GM23248 (cell line): ENCODE measurements around the gene MORC1. TPM values are rescaled to one million over a fixed set of nuclear protein-coding genes. Genes with fewer than 3 reads are reported as not detected.

Source experiments
- DNase-seq: peaks from one replicate; pipeline ENCODE4 v3.0.0-alpha.2; 2015
- H2AFZ ChIP-seq: fragments of 200-600 bp; sonication (generic); 2 replicates; pipeline ENCODE4 v1.6.1; 2016; ENCODE audit warnings: antibody characterized with exemption
- H3F3A ChIP-seq: fragments of 200-600 bp; sonication (generic); 2 replicates; pipeline ENCODE4 v1.6.1; 2016; ENCODE audit warnings: mild to moderate bottlenecking, antibody characterized with exemption, mixed run types; ENCODE audit not compliant: insufficient read depth
- H3K27ac ChIP-seq: fragments of 200-600 bp; sonication (generic); 2 replicates; pipeline ENCODE4 v1.5.1; 2016; ENCODE audit warnings: mild to moderate bottlenecking
- H3K27me3 ChIP-seq: fragments of 200-600 bp; sonication (generic); replicated peaks from 2 replicates; pipeline ENCODE4 v1.6.1; 2016; ENCODE audit warnings: mild to moderate bottlenecking; ENCODE audit not compliant: insufficient read depth
- H3K36me3 ChIP-seq: fragments of 200-600 bp; sonication (generic); 2 replicates; pipeline ENCODE4 v1.6.1; 2016; ENCODE audit warnings: low read depth, mild to moderate bottlenecking
- H3K4me1 ChIP-seq: fragments of 200-600 bp; sonication (generic); 2 replicates; pipeline ENCODE4 v1.6.1; 2016; ENCODE audit warnings: mild to moderate bottlenecking; ENCODE audit not compliant: insufficient read depth
- H3K4me2 ChIP-seq: fragments of 200-600 bp; sonication (generic); one replicate; pipeline ENCODE4 v1.6.1; 2016; ENCODE audit warnings: mild to moderate bottlenecking; ENCODE audit not compliant: unreplicated experiment
- H3K4me3 ChIP-seq: fragments of 200-600 bp; sonication (generic); 2 replicates; pipeline ENCODE4 v1.5.1; 2016; ENCODE audit warnings: mild to moderate bottlenecking
- H3K79me2 ChIP-seq: fragments of 200-600 bp; sonication (generic); 2 replicates; pipeline ENCODE4 v1.6.1; 2016; ENCODE audit warnings: mild to moderate bottlenecking; ENCODE audit not compliant: insufficient read depth
- H3K9ac ChIP-seq: fragments of 200-600 bp; sonication (generic); 2 replicates; pipeline ENCODE4 v1.6.1; 2016; ENCODE audit warnings: mild to moderate bottlenecking
- H3K9me2 ChIP-seq: fragments of 200-600 bp; sonication (generic); 2 replicates; pipeline ENCODE4 v1.6.1; 2016; ENCODE audit warnings: mixed run types, mild to moderate bottlenecking, moderate library complexity; ENCODE audit not compliant: insufficient read depth
- H3K9me3 ChIP-seq: fragments of 200-600 bp; sonication (generic); one replicate; pipeline ENCODE4 v1.6.1; 2017; ENCODE audit warnings: low read depth
- H4K20me1 ChIP-seq: fragments of 200-600 bp; sonication (generic); 2 replicates; pipeline ENCODE4 v1.6.0; 2016; ENCODE audit not compliant: insufficient read depth
- EZH2 ChIP-seq: fragments of 200-600 bp; sonication (generic); IDR thresholded peaks from 2 replicates; pipeline ENCODE4 v1.6.1; 2018; ENCODE audit warnings: antibody characterized with exemption, mild to moderate bottlenecking; ENCODE audit not compliant: insufficient read depth, poor library complexity, severe bottlenecking
- EZH2phosphoT487 ChIP-seq: fragments of 200-600 bp; sonication (generic); IDR thresholded peaks from 2 replicates; pipeline ENCODE4 v1.6.1; 2018; ENCODE audit warnings: antibody characterized with exemption, moderate library complexity, mild to moderate bottlenecking, low read depth; ENCODE audit not compliant: insufficient read depth
- WGBS, 2 experiments: methylation state at CpG; one replicate each; pipeline ENCODE4 v1.1.6; 2015 to 2017; ENCODE audit warnings: low lambda C conversion rate in 2 of 2, low coverage in 1 of 2; ENCODE audit errors: missing lambda C conversion rate in 2 of 2; 5-methylcytosine and 5-hydroxymethylcytosine counted together
- in situ Hi-C: fragments of 300-500 bp; cut with MboI; formaldehyde crosslinking; loops from 2 replicates; pipeline ENCODE4 v1.15.0; 2020
- polyA plus RNA-seq: library from polyadenylated mRNA; unstranded; fragments of >200 nt; fragmentation: Nextera tagmentation; extraction: Ambion mirVana; gene quantifications from 2 replicates; pipeline ENCODE4 v1.2.1, GENCODE V29; 2016
- total RNA-seq: library from RNA; depleted of rRNA; stranded (reverse); fragments of >200 nt; shearing (Covaris generic); gene quantifications from 2 replicates; pipeline ENCODE4 v1.2.3, GENCODE V29; 2014

MORC1 gene
- total and polyA plus RNA-seq, 2 experiments from 2014 or later = not detected

DNA sequence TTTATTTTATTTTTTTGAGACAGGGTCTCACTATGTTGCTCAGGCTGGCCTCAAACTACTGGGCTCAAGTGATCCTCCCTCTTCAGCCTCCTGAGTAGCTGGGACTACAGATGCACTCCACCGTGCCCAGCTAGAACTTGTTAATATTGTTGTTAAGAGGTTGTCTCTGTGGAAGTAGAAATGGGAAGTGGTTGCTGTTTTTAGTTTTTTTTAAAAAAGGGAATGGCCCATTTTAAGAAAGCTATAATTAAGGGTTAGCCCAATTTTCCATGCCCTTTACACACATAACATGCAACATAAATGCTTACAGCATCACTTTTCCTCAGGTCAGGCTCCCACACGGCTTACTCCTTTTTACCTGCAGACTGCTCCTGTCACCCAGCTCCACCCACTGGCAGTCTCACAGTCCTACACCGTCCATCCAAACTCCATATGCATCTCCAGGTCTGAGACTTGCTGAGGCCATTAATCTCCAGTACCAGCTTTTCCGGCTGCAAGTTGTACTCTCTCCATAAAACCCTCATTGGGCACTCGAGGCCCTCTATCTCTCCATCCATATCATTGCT, 19.8 kb downstream of the MORC1 start:
- Histone ChIP-seq H3K4me3 (no peak overlapping the region), H3K9me2 (no peaks in the 10 kb centered on the region), H3K79me2 (no peaks in the 10 kb centered on the region), H2AFZ (no peak overlapping the region), H3K4me1 (no peaks in the 10 kb centered on the region), H3K9ac (no peak overlapping the region), H3K4me2 (no peak overlapping the region), H3K27me3 (no peaks in the 10 kb centered on the region), H4K20me1 (no peaks in the 10 kb centered on the region), H3F3A (no peaks in the 10 kb centered on the region), H3K36me3 (no peaks in the 10 kb centered on the region), H3K9me3 (no peaks in the 10 kb centered on the region), H3K27ac (no peak overlapping the region)
- no peak for TF ChIP-seq EZH2phosphoT487
- TF ChIP-seq EZH2 = no peak
- in situ Hi-C loops = no loop called here
- DNase-seq = no peak
- WGBS, 2 experiments = 14 to 17% methylated on average over 5 of the region's 5 CpGs

DNA sequence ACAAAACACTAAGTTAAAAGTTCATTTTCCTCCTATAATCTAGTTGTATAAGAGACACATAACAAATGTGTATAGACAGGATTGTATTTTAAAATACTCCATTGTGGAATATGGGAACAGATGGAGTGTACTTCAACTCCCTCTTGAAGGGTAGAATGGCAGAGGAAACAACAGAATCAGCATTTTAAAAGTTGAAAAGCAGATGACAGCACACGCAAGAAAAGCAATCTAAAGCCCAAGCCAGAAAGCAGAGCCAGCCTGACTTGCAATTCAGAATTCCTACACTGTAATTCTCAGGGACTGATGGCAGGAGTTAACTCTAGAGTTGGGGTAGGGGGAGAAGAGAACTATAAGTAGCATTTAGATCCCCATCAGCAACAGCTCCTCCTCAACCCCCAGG, 22.8 kb downstream of the MORC1 start:
- WGBS, 2 experiments = 5 to 9% methylated on average over 1 of the region's 1 CpG

DNA sequence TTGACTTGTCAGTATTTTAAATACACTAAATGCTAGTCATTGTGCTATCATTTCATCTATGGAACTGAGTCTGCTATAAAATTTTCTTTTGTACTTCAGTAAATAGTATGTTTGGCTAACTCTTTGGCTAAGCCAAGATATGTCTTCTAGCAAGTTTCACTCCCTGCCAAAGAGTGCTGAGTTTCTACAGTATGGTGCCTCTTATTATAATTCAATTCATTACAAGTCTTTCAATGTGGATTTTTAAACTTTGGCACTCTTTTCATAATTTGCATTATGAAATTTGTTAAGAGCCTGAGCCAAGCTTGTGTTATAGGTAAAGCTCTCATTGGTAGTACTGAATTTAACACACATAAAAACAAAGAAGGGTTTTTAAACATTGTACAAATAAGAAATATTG, 24.4 kb downstream of the MORC1 start:
- H3K79me2 ChIP-seq = no peaks in the 10 kb centered on the region
- H4K20me1 ChIP-seq = no peaks in the 10 kb centered on the region
- H3K27me3 ChIP-seq = no peaks in the 10 kb centered on the region
- no peak for DNase-seq
- H3K36me3 ChIP-seq = no peaks in the 10 kb centered on the region
- H3K27ac ChIP-seq = no peak overlapping the region
- no peaks in the 10 kb centered on the region for H3K9me2 ChIP-seq
- H3K9me3 ChIP-seq = no peaks in the 10 kb centered on the region
- no peak overlapping the region for H3K4me3 ChIP-seq
- no peak overlapping the region for H3K9ac ChIP-seq
- H3F3A ChIP-seq = no peaks in the 10 kb centered on the region
- H3K4me1 ChIP-seq = no peaks in the 10 kb centered on the region
- H3K4me2 ChIP-seq = no peak overlapping the region
- in situ Hi-C loops = no loop called here
- H2AFZ ChIP-seq = no peak overlapping the region
- TF ChIP-seq EZH2 (no peak), EZH2phosphoT487 (no peak)

More for the DNA sequence above, 22.8 kb downstream of the MORC1 start:
- no peaks in the 10 kb centered on the region for H3K27me3 ChIP-seq
- H3F3A ChIP-seq = no peaks in the 10 kb centered on the region
- H3K9ac ChIP-seq = no peak overlapping the region
- no peaks in the 10 kb centered on the region for H3K9me3 ChIP-seq
- no peaks in the 10 kb centered on the region for H4K20me1 ChIP-seq
- no peak overlapping the region for H3K27ac ChIP-seq
- no peaks in the 10 kb centered on the region for H3K36me3 ChIP-seq
- H3K4me2 ChIP-seq = no peak overlapping the region
- no peaks in the 10 kb centered on the region for H3K9me2 ChIP-seq
- in situ Hi-C loops = no loop called here
- no peak overlapping the region for H3K4me3 ChIP-seq
- H3K79me2 ChIP-seq = no peaks in the 10 kb centered on the region
- no peak for DNase-seq
- H2AFZ ChIP-seq = no peak overlapping the region
- TF ChIP-seq EZH2phosphoT487 (no peak), EZH2 (no peak)
- H3K4me1 ChIP-seq = no peaks in the 10 kb centered on the region

DNA sequence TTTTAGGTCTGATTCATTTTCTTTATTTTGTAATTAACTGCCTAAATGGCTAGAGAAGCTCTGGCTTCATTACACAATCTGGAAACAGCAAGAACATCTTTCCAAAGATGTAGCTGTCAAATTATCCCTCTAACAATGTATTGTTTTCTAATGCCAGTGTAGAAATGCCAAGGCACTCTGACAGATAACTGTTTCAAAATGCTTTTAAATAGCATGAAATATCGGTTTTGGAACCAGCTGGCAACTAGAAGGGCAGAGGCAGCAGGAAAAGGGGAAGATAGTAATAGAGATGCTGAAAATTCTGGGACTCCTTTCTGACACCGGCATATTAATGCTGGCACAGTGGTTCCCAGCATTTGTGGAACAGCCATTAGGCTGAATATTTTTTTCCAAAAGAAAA, 26.1 kb downstream of the MORC1 start:
- H3K27me3 ChIP-seq = no peaks in the 10 kb centered on the region
- no peak overlapping the region for H3K27ac ChIP-seq
- H3K79me2 ChIP-seq = no peaks in the 10 kb centered on the region
- H2AFZ ChIP-seq = no peak overlapping the region
- no peaks in the 10 kb centered on the region for H3K9me2 ChIP-seq
- H3K4me2 ChIP-seq = no peak overlapping the region
- H3K4me1 ChIP-seq = no peaks in the 10 kb centered on the region
- H4K20me1 ChIP-seq = no peaks in the 10 kb centered on the region
- H3K4me3 ChIP-seq = no peak overlapping the region
- TF ChIP-seq EZH2 (no peak), EZH2phosphoT487 (no peak)
- 0 to 5% methylated on average over 2 of the region's 2 CpGs for WGBS, 2 experiments
- H3K9me3 ChIP-seq = no peaks in the 10 kb centered on the region
- H3K9ac ChIP-seq = no peak overlapping the region
- no peak for DNase-seq
- no peaks in the 10 kb centered on the region for H3K36me3 ChIP-seq
- in situ Hi-C loops = no loop called here
- no peaks in the 10 kb centered on the region for H3F3A ChIP-seq

DNA sequence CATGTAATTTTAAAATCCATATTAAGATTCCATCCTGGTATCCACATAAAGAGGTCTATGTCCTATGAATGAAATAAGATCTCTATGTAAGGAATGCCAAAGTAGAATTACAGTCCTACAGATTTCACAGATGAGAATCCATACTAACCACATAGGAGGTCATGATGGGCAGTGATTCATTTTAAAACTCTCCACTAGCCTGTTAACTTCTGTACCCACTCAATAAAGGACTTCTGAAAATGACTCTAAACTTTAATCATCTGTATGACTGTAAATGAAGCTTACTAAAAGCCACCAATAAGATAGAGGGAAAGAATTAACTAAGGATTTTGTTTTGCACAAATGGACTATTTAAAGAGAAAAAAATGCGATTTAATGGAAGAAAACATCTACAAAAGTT, 28.7 kb downstream of the MORC1 start:
- H3K9ac ChIP-seq = no peak overlapping the region
- H3K27ac ChIP-seq = no peak overlapping the region
- H2AFZ ChIP-seq = no peak overlapping the region
- no peak overlapping the region for H3K4me3 ChIP-seq
- WGBS, 2 experiments = 0 to 3% methylated on average over 1 of the region's 1 CpG
- H3F3A ChIP-seq = no peaks in the 10 kb centered on the region
- no peaks in the 10 kb centered on the region for H4K20me1 ChIP-seq
- H3K4me2 ChIP-seq = no peak overlapping the region
- H3K9me3 ChIP-seq = no peaks in the 10 kb centered on the region
- H3K9me2 ChIP-seq = no peaks in the 10 kb centered on the region
- H3K4me1 ChIP-seq = no peaks in the 10 kb centered on the region
- no peak for TF ChIP-seq EZH2
- no peaks in the 10 kb centered on the region for H3K79me2 ChIP-seq
- H3K27me3 ChIP-seq = no peaks in the 10 kb centered on the region
- no peak for DNase-seq
- in situ Hi-C loops = no loop called here
- H3K36me3 ChIP-seq = no peaks in the 10 kb centered on the region
